Effector CD4-positive, alpha-beta T cell (primary cell): ENCODE measurements around the gene TSKU. TPM values are rescaled to one million over a fixed set of nuclear protein-coding genes. Genes with fewer than 3 reads are reported as not detected.

Experiments
- DNase-seq: peaks from one replicate; pipeline ENCODE4 v3.0.0-alpha.2; 2020
- total RNA-seq: gene quantifications from one replicate; lab custom pipeline; 2026; lab: John Stamatoyannopoulos, UW

Gene TSKU
- total RNA-seq: not detected

GRCh38 chr11:76783294-76783895 lies at the start of gene TSKU:
Gene TSKU, plus strand, starts transcription at chr11:76783356. Its CDS starts 12,261 bp downstream, at chr11:76795617.
- DNase-seq: no peak

DNA sequence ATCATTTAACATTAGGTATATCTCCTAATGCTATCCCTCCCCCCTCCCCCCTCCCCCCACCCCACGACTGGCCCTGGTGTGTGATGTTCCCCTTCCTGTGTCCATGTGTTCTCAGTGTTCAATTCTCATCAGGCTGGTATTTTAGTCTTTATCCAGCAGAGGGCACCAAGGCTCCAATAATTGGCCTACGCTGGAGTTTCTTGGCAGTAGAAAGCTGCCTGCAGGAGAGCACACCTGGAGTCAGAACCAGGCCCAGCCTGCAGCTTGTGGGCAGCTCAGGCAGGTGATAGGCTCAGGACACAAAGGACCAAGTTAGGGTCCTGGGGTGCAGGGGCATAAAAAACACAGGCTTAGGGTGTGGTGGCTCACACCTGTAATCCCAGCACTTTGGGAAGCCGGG lies 49.2 kb upstream of the TSKU start:
- DNase-seq: peak; percentile 21

DNA sequence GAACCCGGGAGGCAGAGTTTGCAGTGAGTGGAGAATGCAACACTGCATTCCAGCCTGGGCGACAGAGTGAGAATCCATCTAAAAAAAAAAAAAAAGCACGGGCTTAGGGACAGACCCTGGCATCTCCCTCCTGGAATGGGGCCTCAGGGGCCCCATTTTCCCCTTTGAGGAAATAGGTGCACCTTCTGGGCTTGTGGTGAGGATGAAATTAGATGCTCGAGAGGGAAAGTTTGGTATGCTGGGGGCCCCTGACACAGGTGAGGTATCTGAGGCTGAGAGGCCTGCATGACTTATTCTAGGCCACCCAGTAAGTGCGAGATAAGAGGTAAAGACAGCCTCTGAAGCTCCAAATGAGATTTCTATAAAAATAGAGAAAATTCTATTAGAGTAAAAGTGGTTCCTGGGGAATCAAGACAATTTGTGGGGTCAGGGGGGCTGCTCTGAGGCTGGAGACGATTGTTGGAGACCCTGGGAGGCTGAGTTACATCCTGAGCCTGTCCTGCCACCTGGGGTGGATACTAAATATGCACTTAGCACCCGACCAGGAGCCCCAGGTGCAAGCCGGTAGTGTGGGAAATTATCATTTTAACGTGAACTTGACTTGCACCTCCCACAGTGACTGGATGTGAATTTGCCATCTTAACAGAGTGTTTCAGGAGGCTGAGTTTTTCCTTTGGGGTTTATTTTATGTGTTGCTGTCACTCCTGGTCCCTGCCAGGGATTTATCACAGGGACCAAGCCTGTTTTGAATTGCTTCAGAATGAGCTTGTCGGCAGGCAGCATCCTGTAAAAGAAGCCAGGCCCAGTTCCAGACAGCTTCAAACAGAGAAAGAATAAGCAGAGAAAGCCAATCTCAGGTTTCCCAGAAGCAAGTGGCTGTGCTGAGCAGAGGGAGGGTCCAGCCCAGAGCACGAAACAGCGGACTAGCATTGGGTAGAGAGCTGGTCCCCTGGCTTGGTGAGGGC lies 48.4 kb upstream of the TSKU start:
- no peak for DNase-seq

- no peak for DNase-seq
Observed at GRCh38 chr11:76735841-76736240, 47.3 kb upstream of the TSKU start.

GRCh38 chr11:76736266-76736665 lies 46.9 kb upstream of the TSKU start:
- DNase-seq: no peak

DNA sequence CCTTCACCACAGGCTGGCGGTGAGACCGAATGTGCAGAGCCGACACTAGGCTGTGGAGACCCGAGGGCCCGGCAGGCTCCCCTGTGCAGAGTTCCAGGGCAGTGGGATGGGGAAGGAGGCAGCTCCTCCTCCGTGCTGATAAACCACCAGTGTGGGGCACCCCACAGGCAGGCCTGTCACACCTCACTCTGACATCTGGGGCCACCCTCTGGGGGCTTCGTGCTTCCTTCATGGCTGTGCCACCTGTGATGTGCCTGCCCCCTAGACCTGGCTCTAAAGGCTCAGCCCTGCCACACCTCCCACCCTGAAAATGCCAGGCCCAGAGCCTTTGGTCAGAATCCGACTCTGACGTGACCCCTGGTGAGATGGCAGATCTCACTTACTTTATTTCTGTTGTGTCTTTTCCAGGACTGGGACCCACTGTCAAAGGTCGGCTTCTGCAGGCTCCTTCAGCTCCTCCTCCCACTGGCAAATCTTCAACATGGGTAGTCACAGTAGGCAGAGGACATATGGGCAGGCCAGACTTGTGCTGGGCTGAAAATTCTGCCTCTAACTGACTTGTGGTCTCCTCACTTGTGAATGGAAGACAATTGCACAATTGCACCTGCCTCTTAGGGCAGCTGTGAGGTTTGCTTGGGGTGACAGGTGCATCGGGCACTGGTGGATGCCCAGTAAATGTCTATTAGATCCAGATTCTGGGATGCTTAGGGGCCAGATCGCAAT lies 46.2 kb upstream of the TSKU start:
- DNase-seq: no peak

DNA sequence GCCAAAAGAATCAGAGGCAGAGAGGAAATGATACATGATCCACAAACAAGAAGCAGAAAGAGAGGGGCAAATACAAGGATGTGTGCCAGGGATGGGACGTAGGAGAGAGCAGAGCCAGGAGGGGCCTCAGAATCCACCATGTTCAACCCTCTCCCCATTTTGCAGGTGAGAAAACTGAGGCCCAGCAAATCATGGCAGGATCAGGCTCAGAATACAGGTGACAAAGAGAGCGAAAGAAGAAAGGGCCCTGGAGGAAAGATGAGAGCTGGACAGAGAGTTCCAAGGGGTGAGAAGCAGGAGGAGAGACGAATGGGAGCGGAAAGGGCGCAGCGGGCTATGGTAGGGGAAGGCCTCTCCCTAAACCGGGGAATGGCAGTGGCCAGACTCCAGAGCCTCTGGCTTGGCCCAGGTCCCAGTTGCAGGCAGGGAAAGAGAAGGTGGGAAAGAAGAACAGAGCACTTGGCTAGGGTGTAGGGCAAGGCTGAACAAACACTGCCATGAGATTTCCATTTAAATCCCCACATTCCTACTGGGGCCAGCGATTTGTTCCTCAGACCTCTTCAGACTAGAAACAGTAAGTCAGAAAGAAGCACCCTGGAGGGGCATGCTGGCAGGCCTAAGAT lies 44.4 kb upstream of the TSKU start:
- DNase-seq: no peak

DNA sequence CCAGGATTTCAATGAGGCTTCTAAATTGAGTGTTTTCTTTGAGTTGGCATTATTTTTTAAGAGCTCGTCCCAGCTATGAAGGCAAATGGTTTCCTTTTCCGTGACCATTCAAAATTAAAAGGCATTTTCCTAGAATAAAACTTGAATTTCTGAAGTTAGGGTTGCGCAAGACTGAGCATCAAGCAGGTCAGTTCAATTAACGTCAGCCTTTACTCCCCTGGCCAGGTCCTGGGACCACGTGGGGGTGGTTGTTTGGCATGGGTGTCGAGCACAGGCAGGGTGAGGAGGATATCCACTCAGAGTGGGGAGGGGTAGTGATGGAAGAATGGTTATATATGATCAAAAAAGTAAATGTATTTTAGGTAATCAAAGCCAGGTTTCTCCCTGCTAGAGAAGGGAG lies 43.4 kb upstream of the TSKU start:
- DNase-seq: no peak

DNA sequence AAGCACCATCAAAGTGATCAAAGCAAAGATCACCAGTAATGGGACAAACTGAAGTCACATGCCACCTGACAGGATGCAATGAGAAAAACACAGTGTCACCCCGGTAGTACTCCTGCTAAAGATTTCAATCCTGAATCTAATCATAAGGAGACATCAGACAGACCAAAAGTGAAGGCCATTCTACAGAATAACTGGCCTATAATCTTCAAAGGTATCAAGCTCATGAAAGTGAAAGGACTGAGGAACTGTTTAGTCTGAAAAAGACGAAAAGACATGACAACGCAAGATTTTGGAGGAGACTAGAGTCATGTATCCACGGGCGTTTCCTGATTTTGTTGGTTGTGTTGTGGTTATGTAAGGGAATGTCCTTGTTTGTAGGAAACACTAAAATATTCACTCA lies 42.4 kb upstream of the TSKU start:
- no peak for DNase-seq

GRCh38 chr11:76742902-76743301 lies 40.3 kb upstream of the TSKU start:
- DNase-seq: no peak

DNA sequence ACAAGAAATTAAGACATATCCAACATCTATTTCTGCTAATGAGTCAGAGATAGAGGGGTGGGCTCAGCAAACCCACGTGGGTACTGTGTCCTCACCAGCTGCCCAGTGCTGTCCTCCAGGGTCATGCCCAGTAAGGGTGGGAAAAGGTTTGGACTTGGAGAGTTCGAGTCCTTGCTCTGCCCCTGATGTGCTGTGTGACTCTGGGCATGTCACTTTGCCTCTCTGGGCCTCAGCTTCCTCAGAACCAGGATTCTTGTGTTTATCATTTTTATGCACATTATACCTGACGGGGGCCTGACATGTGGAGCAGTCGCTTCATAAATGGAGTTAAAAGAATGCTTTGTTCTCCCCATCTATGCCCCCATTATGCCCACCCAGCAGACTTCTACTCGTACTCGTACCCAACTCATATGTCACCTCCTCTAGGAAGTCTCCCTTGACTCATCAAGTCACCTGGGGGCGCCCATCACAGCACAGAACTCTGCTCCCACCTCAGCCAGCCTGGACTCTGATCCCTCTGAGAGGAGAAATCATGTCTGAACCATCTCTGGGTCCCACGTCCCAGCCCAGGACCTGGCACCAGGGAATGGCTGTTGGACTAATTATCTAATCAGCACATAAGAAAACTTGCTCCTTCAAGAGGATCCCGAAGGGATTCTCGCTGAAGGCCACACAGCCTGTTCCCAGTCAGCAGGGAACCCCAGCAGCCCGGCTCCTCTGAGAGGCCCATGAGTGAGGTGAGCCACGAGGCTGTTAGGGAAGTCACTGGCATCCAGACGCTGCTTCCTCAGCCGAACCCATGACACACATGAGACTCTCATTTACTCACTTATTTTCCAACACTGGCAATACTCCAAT lies 38.7 kb upstream of the TSKU start:
- DNase-seq: no peak

DNA sequence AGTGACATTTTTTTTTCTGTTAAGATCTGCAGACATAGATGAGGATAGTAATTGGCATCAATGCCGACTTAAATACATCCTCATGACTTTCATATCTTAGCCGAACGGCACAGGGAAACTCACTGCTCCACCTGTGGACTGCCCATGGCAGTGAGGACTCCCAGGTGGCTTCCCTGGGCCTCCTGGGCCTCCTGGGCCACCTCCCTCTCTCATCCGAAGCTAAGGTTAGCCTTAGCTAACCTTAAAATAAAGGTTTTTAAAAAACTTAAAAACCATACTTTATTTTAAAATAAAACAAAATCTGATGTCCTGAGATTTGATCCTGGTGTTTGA lies 38.1 kb upstream of the TSKU start:
- no peak for DNase-seq

- no peak for DNase-seq
Observed at GRCh38 chr11:76745561-76746207, 37.5 kb upstream of the TSKU start.

DNA sequence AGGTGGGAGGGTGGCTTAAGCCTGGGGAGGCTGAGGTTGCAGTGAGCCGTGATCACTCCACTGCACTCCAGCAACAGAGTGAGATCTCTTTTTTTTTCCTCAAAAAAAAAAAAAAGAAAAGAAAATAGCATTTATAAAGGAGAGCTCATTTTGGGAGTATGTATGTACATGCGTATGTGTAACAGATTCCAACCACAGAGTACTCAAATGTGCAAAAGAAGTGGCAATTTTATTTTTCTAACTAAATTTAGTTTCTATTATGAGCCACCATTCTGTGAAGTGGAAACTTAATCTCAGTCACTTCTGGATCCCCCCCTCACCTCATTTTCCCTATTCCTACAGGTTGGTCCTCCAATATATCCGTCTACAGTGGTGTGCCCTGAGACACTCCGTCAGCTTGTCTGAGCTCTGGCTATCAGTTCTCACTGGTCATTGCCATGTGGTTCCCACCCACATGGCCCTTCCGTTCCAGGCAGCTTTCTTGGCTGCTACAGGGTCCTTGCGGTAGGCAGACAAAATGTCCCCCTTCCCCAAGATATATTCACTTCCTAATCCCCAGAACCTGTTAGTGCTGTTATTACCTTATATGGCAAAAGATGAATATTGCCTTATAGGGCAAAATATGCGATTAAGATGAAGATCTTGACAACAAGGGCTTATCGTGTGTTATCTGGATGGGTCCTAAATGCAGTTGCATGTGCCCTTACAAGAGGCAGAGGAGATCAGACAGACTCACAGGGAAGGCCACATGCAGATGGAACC lies 35.8 kb upstream of the TSKU start:
- DNase-seq: no peak

DNA sequence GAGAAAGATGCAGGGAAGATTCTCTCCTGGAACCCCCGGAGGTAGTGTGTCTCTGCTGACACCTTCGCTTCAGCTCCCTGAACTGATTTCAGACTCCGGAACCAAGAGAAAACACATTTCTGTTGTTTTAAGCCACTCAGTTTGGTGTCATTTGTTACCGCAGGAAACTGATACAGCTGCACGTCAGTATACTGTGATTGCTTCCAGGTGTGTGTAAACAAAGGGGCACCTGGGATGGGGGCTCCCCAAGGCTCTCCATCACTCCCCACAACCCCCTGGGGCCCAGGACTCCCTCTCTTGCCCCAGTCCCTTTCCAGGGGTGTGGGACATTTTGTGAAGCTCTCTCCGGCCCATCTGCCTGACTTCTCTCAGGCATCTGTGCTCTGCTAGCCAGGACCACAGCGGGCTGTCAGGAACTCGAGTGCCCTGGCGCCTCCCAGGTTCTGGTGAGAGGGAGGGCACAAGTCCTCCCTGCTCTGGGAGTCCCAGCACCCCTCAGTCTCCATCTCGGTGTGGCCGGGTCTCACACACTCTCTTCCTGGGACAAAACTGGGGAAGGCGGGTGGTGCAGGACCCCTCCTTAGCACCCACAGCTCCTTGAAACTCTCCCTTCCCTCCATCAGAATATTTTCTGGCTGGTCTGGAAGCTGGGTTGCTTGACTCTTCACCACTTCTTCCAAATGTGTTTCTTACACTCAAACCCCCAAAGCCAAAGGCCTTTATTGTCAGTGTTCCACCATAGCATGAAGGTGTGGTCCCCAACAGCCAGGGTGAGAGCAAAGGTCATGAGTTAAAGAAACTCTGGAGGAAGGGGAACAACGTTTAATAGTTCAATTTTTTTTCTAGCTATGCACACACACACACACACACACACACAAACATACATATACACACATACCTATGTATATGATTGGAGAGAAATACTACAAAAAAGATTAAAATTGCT lies 35.0 kb upstream of the TSKU start:
- no peak for DNase-seq

DNA sequence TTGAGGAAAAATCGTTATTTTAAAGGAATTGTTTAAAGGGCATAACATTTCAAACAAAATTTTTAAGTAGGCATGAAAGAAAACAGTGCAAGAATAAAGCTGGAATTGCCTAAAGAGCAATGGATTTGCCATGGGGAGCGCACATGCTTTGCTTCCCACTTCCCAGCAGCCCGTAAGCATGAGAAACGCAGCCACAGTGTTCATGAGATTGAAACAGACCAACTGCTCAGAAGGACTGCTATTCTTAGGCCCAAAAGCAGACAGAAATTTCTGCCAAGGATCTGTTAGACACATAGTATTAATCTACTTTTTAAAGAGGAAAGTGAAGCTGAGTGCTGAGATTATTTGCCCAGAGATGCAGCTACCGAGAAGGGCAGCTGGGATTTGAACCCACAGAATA lies 34.2 kb upstream of the TSKU start:
- DNase-seq: no peak

DNA sequence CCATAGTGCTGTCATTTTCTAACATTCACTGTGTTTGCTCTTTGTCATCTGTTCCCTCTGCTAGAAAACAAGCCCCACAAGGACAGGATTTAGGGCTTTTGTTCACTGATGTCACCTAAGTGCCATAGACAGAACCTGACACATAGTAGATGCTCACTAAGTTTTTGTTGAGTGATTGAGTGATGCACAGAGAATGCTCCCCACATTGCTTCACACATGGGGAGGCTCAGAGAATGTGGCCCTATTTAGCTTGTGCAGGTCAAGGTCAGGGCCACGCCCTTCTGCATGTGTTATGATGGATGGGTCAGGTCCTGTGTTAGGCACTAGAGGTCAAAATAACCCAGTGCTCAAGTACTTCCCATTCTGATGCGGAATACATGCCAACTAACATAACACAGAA lies 33.1 kb upstream of the TSKU start:
- DNase-seq: no peak

GRCh38 chr11:76750746-76751145 lies 32.4 kb upstream of the TSKU start:
- DNase-seq: no peak

GRCh38 chr11:76752321-76753143 lies 30.6 kb upstream of the TSKU start:
- no peak for DNase-seq
